HCT116 (cell line): ENCODE data around the gene PLP1. TPM values are rescaled to one million over a fixed set of nuclear protein-coding genes. Genes with fewer than 3 reads are reported as not detected.

Source experiments
- ATAC-seq: fragments of 200-7000 bp; cut with Tn5 transposase; 2 replicates; pipeline ENCODE4 v1.9.1; 2020; ENCODE audit warnings: mild to moderate bottlenecking, moderate library complexity
- BruUV-seq: library from RNA; stranded (reverse); fragments of 400-500 nt; replicated peaks from 2 replicates; lab custom pipeline; 2021; lab: Mats Ljungman, UMichigan
- CTCF ChIA-PET: fragments of 300-600 bp; sonication (Branson Sonifier 250); formaldehyde crosslinking; loops from one replicate; lab custom pipeline; 2021; ENCODE audit warnings: antibody characterized with exemption; lab: Charles Lee
- POLR2A ChIA-PET: fragments of 300-600, 350-600 bp; sonication (Branson Sonifier 250); formaldehyde crosslinking; loops from one replicate; lab custom pipeline; 2021; ENCODE audit warnings: antibody characterized with exemption; lab: Charles Lee
- RAD21 ChIA-PET, 2 experiments: fragments of 300-600 bp; sonication (Branson Sonifier 250); formaldehyde crosslinking; loops; one replicate each; lab custom pipeline; 2023; ENCODE audit warnings: low total read pairs in 2 of 2; ENCODE audit not compliant: uncharacterized antibody in 2 of 2, unreplicated experiment in 2 of 2, low non-redundant PET in 1 of 2; lab: Charles Lee
- DNase-seq: peaks from one replicate; pipeline ENCODE4 v3.0.0-alpha.2; 2010; ENCODE audit warnings: low read depth, low spot score
- H2AFZ ChIP-seq: fragments of 200-600 bp; shearing (Covaris generic), sonication (generic); 2 replicates; pipeline ENCODE4 v1.6.1; 2017; ENCODE audit warnings: low read depth, mixed run types, mixed read lengths, antibody characterized with exemption, low read length; ENCODE audit not compliant: poor library complexity, severe bottlenecking
- H3K27ac ChIP-seq: 2 replicates; pipeline ENCODE4 v1.5.1; 2012; ENCODE audit warnings: low read depth, low read length
- H3K27me3 ChIP-seq: fragments of 200-600 bp; sonication (generic); 2 replicates; pipeline ENCODE4 v1.6.1; 2016; ENCODE audit warnings: mixed run types, low read length, mixed read lengths; ENCODE audit not compliant: insufficient read depth
- H3K36me3 ChIP-seq, 2 experiments: fragments of 200-500 bp in 1 of 2; fragments of 200-600 bp in 1 of 2; sonication (Bioruptor generic) in 1 of 2; sonication (generic) in 1 of 2; 2 replicates each; pipeline versions ENCODE4 v1.5.1 to v1.6.1; 2014 to 2016; ENCODE audit warnings: low read length in 2 of 2, inconsistent platforms in 1 of 2, mixed read lengths in 1 of 2, mixed run types in 1 of 2; ENCODE audit not compliant: insufficient read depth in 2 of 2, control insufficient read depth in 1 of 2
- H3K4me1 ChIP-seq, 2 experiments: fragments of 200-600 bp in 1 of 2; sonication (generic) in 1 of 2; 2 replicates each; pipeline versions ENCODE4 v1.5.1 to v1.6.1; 2012 to 2017; ENCODE audit warnings: low read length in 2 of 2, inconsistent platforms in 1 of 2, mild to moderate bottlenecking in 1 of 2, mixed read lengths in 1 of 2, mixed run types in 1 of 2, moderate library complexity in 1 of 2; ENCODE audit not compliant: insufficient read depth in 2 of 2, control insufficient read depth in 1 of 2
- H3K4me2 ChIP-seq: fragments of 200-600 bp; sonication (generic); 2 replicates; pipeline ENCODE4 v1.6.1; 2017; ENCODE audit warnings: mixed run types, low read length, mixed read lengths
- H3K4me3 ChIP-seq, 2 experiments: fragments of 200-600 bp in 1 of 2; sonication (generic) in 1 of 2; replicated peaks in 1 of 2; 2 replicates each; pipeline ENCODE4 v1.5.1; 2011 to 2016; ENCODE audit warnings: low read length in 2 of 2, control low read depth in 1 of 2, low read depth in 1 of 2, mild to moderate bottlenecking in 1 of 2, mixed read lengths in 1 of 2, mixed run types in 1 of 2
- H3K79me2 ChIP-seq: fragments of 200-600 bp; sonication (generic); 2 replicates; pipeline ENCODE4 v1.6.1; 2017; ENCODE audit warnings: mild to moderate bottlenecking, mixed run types, low read length, moderate library complexity, mixed read lengths; ENCODE audit not compliant: insufficient read depth
- H3K9ac ChIP-seq: fragments of 200-600 bp; sonication (generic); 2 replicates; pipeline ENCODE4 v1.6.1; 2016; ENCODE audit warnings: low read length, mixed read lengths
- H3K9me2 ChIP-seq: fragments of 200-600 bp; sonication (generic), shearing (Covaris generic); 2 replicates; pipeline ENCODE4 v1.6.1; 2017; ENCODE audit warnings: mixed run types, mild to moderate bottlenecking, moderate library complexity; ENCODE audit not compliant: insufficient read depth
- H3K9me3 ChIP-seq, 2 experiments: fragments of 200-500 bp in 1 of 2; fragments of 200-600 bp in 1 of 2; sonication (Bioruptor generic) in 1 of 2; sonication (generic) in 1 of 2; 2 replicates each; pipeline ENCODE4 v1.6.1; 2014 to 2017; ENCODE audit warnings: low read length in 2 of 2, mixed read lengths in 2 of 2, inconsistent platforms in 1 of 2, low read depth in 1 of 2, mild to moderate bottlenecking in 1 of 2, mixed run types in 1 of 2, moderate library complexity in 1 of 2; ENCODE audit not compliant: control insufficient read depth in 1 of 2, insufficient read depth in 1 of 2
- H4K20me1 ChIP-seq: fragments of 200-600 bp; sonication (generic), shearing (Covaris generic); 2 replicates; pipeline ENCODE4 v1.6.1; 2017; ENCODE audit warnings: mixed run types, mild to moderate bottlenecking, moderate library complexity; ENCODE audit not compliant: insufficient read depth
- ATF3 ChIP-seq: IDR thresholded peaks from 2 replicates; pipeline ENCODE4 v1.6.1; 2012
- CBX3 ChIP-seq: IDR thresholded peaks from 2 replicates; pipeline ENCODE4 v1.6.1; 2012; ENCODE audit warnings: low read depth
- CEBPB ChIP-seq: IDR thresholded peaks from 2 replicates; pipeline ENCODE4 v1.6.1; 2012; ENCODE audit warnings: low read depth
- EGR1 ChIP-seq: IDR thresholded peaks from 2 replicates; pipeline ENCODE4 v1.6.1; 2012; ENCODE audit warnings: low read depth
- EZH2phosphoT487 ChIP-seq: fragments of 200-600 bp; IDR thresholded peaks from 2 replicates; pipeline ENCODE4 v1.6.1; 2018; ENCODE audit warnings: antibody characterized with exemption, borderline replicate concordance
- JUND ChIP-seq: IDR thresholded peaks from 2 replicates; pipeline ENCODE4 v1.6.1; 2012
- MAX ChIP-seq: IDR thresholded peaks from 2 replicates; pipeline ENCODE4 v1.6.1; 2012
- RAD21 ChIP-seq: IDR thresholded peaks from 2 replicates; pipeline ENCODE4 v1.6.1; 2012; ENCODE audit warnings: low read depth, mild to moderate bottlenecking
- REST ChIP-seq: IDR thresholded peaks from 2 replicates; pipeline ENCODE4 v1.6.1; 2012; ENCODE audit warnings: low read depth
- SRF ChIP-seq: IDR thresholded peaks from 2 replicates; pipeline ENCODE4 v1.6.1; 2012; ENCODE audit warnings: low read depth
- TCF7L2 ChIP-seq: IDR thresholded peaks from 2 replicates; pipeline ENCODE4 v1.7.0; 2011; ENCODE audit warnings: borderline replicate concordance, inconsistent platforms; ENCODE audit not compliant: insufficient read depth, insufficient read length; ENCODE audit errors: extremely low read depth
- YY1 ChIP-seq: IDR thresholded peaks from 2 replicates; pipeline ENCODE4 v1.6.1; 2011; ENCODE audit warnings: low read length, low read depth, moderate library complexity, mild to moderate bottlenecking; ENCODE audit not compliant: insufficient replicate concordance; ENCODE audit errors: extremely low read depth
- ZBTB33 ChIP-seq: IDR thresholded peaks from 2 replicates; pipeline ENCODE4 v1.6.1; 2011; ENCODE audit warnings: mild to moderate bottlenecking, low read length, moderate library complexity; ENCODE audit not compliant: insufficient replicate concordance; ENCODE audit errors: extremely low read depth
- ZNF274 ChIP-seq: fragments of 200-500 bp; sonication (Bioruptor generic); IDR thresholded peaks from 2 replicates; pipeline ENCODE4 v1.6.1; 2014; ENCODE audit warnings: mild to moderate bottlenecking, low read depth, low read length, inconsistent platforms
- intact Hi-C: fragments of 100-400 bp; cut with micrococcal nuclease; formaldehyde crosslinking; loops from 2 replicates; pipeline ENCODE4 v1.10.0; 2022
- total RNA-seq: library from RNA; stranded (reverse); gene quantifications from one replicate; pipeline ENCODE4 v1.2.1, GENCODE V29; 2021; ENCODE audit not compliant: unreplicated experiment

Gene PLP1
- total RNA-seq, 1 experiment from 2014 or later = not detected

- Histone ChIP-seq H3K4me3 (no peak overlapping the region), H3K79me2 (no peaks in the 10 kb centered on the region), H3K9me3 (no peaks in the 10 kb centered on the region)
- TF ChIP-seq ATF3 = no peak
- TF ChIP-seq SRF = no peak
- no peak for TF ChIP-seq EZH2phosphoT487
- TF ChIP-seq YY1 = no peak
- TF ChIP-seq, all 23 proteins: peak for 0
- ChIA-PET RAD21 (no interaction called here), POLR2A (no interaction called here), CTCF (interaction anchor here (1.5 kb wide), 1 partner anchor 14 kb away, joined by 4 read pairs; no protein-coding TSS in a partner anchor)
- no TSS peak for BruUV-seq
- Histone ChIP-seq H2AFZ (no peak overlapping the region), H3K27me3 (0 out of 2 replicates have a peak, but pooled peaks cover 10% of the 10 kb centered on the region), H3K36me3 (no peaks in the 10 kb centered on the region), H3K4me2 (no peak overlapping the region), H4K20me1 (no peaks in the 10 kb centered on the region), H3K9ac (no peak overlapping the region), H3K4me1 (no peaks in the 10 kb centered on the region), H3K27ac (no peak overlapping the region), H3K9me2 (no peaks in the 10 kb centered on the region)
- intact Hi-C loops = no loop called here
- DNase-seq = no peak
- no peak for ATAC-seq
Measured at GRCh38 chrX:103830848-103831247, 54.2 kb downstream of the PLP1 start.

GRCh38 chrX:103831342-103831802, 54.7 kb downstream of the PLP1 start:
- intact Hi-C loops = no loop called here
- Histone ChIP-seq H3K79me2 (no peaks in the 10 kb centered on the region), H3K4me1 (no peaks in the 10 kb centered on the region), H3K9ac (no peak overlapping the region), H3K4me3 (no peak overlapping the region), H2AFZ (no peak overlapping the region), H3K9me2 (no peaks in the 10 kb centered on the region), H3K27me3 (0 out of 2 replicates have a peak, but pooled peaks cover 10% of the 10 kb centered on the region), H3K4me2 (no peak overlapping the region), H4K20me1 (no peaks in the 10 kb centered on the region), H3K36me3 (no peaks in the 10 kb centered on the region), H3K9me3 (no peaks in the 10 kb centered on the region), H3K27ac (no peak overlapping the region)
- RAD21 ChIA-PET = no interaction called here
- POLR2A ChIA-PET = no interaction called here
- DNase-seq (no peak), ATAC-seq (no peak)
- BruUV-seq = no TSS peak
- CTCF ChIA-PET = interaction anchor here (1.5 kb wide), 1 partner anchor 14 kb away, joined by 4 read pairs; no protein-coding TSS in a partner anchor
- TF ChIP-seq YY1 (no peak), JUND (no peak), CBX3 (no peak), SRF (no peak), MAX (no peak), EGR1 (no peak), REST (no peak), EZH2phosphoT487 (no peak), RAD21 (no peak), TCF7L2 (no peak), ZBTB33 (no peak), ZNF274 (no peak), CEBPB (no peak)
